ENCODE measurements around the gene RAB11FIP3. TPM values are rescaled to one million over a fixed set of nuclear protein-coding genes. Genes with fewer than 3 reads are reported as not detected.

Gene RAB11FIP3
- polyA plus RNA-seq, 1 experiment, result 13.3 TPM

GRCh38 chr16:496097-496886 lies 70.8 kb downstream of the RAB11FIP3 start:
- TF ChIP-seq CTCF (IDR thresholded peaks at IDR 0.05; ENCODE audit: insufficient read depth, low read depth, low read length), result no peak
- Histone ChIP-seq H3K27me3 (ENCODE audit: control insufficient read depth, insufficient read depth, low read length) (no peaks in the 10 kb centered on the region), H3K4me3 (ENCODE audit: low read depth, low read length) (no peak overlapping the region), H3K36me3 (ENCODE audit: control insufficient read depth, insufficient read depth, low read length) (peaks cover 9% of the 10 kb centered on the region)
- ChIA-PET CTCF (interaction anchor here (0.9 to 4.1 kb wide), 6 partner anchors 9 to 110 kb away, joined by 3 to 13 read pairs (median 3); no protein-coding TSS in a partner anchor), POLR2A (no interaction called here)
- DNase-seq (ENCODE audit: low read depth), result no peak

GRCh38 chr16:497258-497657 lies 71.8 kb downstream of the RAB11FIP3 start:
- ChIA-PET CTCF (interaction anchor here (0.8 to 4.1 kb wide), 3 partner anchors 10 to 105 kb away, joined by 3 to 13 read pairs (median 4); no protein-coding TSS in a partner anchor), POLR2A (no interaction called here)
- H3K4me3 ChIP-seq (ENCODE audit: low read depth, low read length), result no peak overlapping the region
- TF ChIP-seq CTCF (IDR thresholded peaks at IDR 0.05; ENCODE audit: insufficient read depth, low read depth, low read length), result no peak
- no peaks in the 10 kb centered on the region for H3K27me3 ChIP-seq (ENCODE audit: control insufficient read depth, insufficient read depth, low read length)
- no peak for DNase-seq (ENCODE audit: low read depth)
- peaks cover 9% of the 10 kb centered on the region for H3K36me3 ChIP-seq (ENCODE audit: control insufficient read depth, insufficient read depth, low read length)

GRCh38 chr16:499924-500323 lies 74.5 kb downstream of the RAB11FIP3 start:
- POLR2A ChIA-PET, result no interaction called here
- CTCF ChIA-PET, result interaction anchor here (0.7 to 1.2 kb wide), 2 partner anchors 20 to 101 kb away, joined by 3 read pairs; no protein-coding TSS in a partner anchor
- no peak for DNase-seq (ENCODE audit: low read depth)
- Histone ChIP-seq H3K36me3 (ENCODE audit: control insufficient read depth, insufficient read depth, low read length) (peaks cover 11% of the 10 kb centered on the region), H3K27me3 (ENCODE audit: control insufficient read depth, insufficient read depth, low read length) (no peaks in the 10 kb centered on the region), H3K4me3 (ENCODE audit: low read depth, low read length) (no peak overlapping the region)
- TF ChIP-seq CTCF (IDR thresholded peaks at IDR 0.05; ENCODE audit: insufficient read depth, low read depth, low read length), result no peak

- H3K27me3 ChIP-seq (ENCODE audit: control insufficient read depth, insufficient read depth, low read length), result no peaks in the 10 kb centered on the region
- no peak overlapping the region for H3K4me3 ChIP-seq (ENCODE audit: low read depth, low read length)
- peaks cover 13% of the 10 kb centered on the region for H3K36me3 ChIP-seq (ENCODE audit: control insufficient read depth, insufficient read depth, low read length)
- POLR2A ChIA-PET, result no interaction called here
- TF ChIP-seq CTCF (IDR thresholded peaks at IDR 0.05; ENCODE audit: insufficient read depth, low read depth, low read length), result no peak
- DNase-seq (ENCODE audit: low read depth), result no peak
- CTCF ChIA-PET, result interaction anchor here (0.9 to 1.3 kb wide), 3 partner anchors 19 to 99 kb away, joined by 3 to 4 read pairs (median 3); partner anchors contain the start of gene DECR2
These were observed 75.3 kb downstream of the RAB11FIP3 start for GRCh38 chr16:500709-501108.

- ChIA-PET POLR2A (no interaction called here), CTCF (no interaction called here)
- H3K4me3 ChIP-seq (ENCODE audit: low read depth, low read length), result no peak overlapping the region
- H3K36me3 ChIP-seq (ENCODE audit: control insufficient read depth, insufficient read depth, low read length), result peaks cover 13% of the 10 kb centered on the region
- no peak for DNase-seq (ENCODE audit: low read depth)
- no peak for TF ChIP-seq CTCF (IDR thresholded peaks at IDR 0.05; ENCODE audit: insufficient read depth, low read depth, low read length)
- no peaks in the 10 kb centered on the region for H3K27me3 ChIP-seq (ENCODE audit: control insufficient read depth, insufficient read depth, low read length)
These were observed 76.9 kb downstream of the RAB11FIP3 start for GRCh38 chr16:502179-502943.
